ENCODE data around the gene CHCHD10. TPM values are rescaled to one million over a fixed set of nuclear protein-coding genes. Genes with fewer than 3 reads are reported as not detected.

CHCHD10 gene
- total RNA-seq, 1 donor from 2014 or later, result 68.8 TPM

DNA sequence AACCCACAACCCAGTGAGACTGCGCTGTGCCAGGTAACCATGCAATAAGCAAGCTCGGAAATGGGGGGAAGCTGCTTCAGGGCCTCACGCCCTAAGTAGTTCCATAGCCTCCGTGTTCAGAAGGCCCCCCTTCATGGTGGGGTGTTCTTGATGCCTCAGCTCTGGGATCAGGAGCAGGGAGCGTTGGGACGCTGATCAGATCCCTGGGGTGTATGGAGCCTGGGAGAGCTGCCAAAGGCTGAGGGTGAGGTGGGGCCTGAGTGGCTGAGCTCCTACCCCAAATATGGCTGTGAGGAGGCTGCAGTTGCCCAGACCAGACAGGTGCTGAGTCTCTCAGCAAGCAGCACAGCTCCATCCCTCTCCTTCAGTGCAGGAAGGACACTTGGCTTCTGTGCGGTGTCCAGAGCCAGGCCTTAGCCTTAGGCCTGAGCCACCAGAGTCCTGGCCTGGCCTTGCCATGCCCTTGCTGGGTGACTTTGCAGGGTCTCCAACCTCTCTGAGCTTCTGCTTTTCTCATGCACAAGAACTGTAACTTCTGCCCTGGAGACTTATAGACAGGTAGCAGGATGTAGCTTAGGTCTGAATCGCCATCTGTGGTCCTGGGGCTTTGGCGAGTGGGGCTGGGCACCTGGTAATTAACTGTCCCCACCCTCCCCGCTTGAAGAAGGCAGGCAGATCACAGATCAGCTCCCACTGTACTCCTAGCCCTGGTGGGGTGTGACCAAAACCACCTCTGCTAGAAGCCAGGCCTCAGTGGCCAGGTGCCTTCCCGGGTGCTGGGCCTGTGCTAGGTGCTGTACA, 10.2 kb upstream of the CHCHD10 start:
- no peak for ATAC-seq (ENCODE audit: low read depth)
- Mint-ChIP-seq H3K4me1 (peaks cover 11% of the 10 kb centered on the region), H3K9me3 (no peaks in the 10 kb centered on the region), H3K36me3 (ENCODE audit: low read depth) (peaks cover 4% of the 10 kb centered on the region), H3K27ac (no peak overlapping the region), H3K4me3 (no peak overlapping the region), H3K27me3 (no peaks in the 10 kb centered on the region)
- TF ChIP-seq, protein P1, sequence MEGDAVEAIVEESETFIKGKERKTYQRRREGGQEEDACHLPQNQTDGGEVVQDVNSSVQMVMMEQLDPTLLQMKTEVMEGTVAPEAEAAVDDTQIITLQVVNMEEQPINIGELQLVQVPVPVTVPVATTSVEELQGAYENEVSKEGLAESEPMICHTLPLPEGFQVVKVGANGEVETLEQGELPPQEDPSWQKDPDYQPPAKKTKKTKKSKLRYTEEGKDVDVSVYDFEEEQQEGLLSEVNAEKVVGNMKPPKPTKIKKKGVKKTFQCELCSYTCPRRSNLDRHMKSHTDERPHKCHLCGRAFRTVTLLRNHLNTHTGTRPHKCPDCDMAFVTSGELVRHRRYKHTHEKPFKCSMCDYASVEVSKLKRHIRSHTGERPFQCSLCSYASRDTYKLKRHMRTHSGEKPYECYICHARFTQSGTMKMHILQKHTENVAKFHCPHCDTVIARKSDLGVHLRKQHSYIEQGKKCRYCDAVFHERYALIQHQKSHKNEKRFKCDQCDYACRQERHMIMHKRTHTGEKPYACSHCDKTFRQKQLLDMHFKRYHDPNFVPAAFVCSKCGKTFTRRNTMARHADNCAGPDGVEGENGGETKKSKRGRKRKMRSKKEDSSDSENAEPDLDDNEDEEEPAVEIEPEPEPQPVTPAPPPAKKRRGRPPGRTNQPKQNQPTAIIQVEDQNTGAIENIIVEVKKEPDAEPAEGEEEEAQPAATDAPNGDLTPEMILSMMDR (IDR thresholded peaks at IDR 0.05), result no peak
- DNase-seq, result no peak
- CTCF ChIA-PET, result interaction anchor here (0.5 kb wide), 1 partner anchor 20 kb away, joined by 3 read pairs; no protein-coding TSS in a partner anchor
- POLR2A ChIA-PET, result interaction anchor here (0.8 to 2.2 kb wide), 2 partner anchors 9 to 21 kb away, joined by 4 to 6 read pairs; partner anchors contain the start of gene SMARCB1
- intact Hi-C loops (cut with micrococcal nuclease), result no loop called here

- ATAC-seq (ENCODE audit: low read depth) (no peak), DNase-seq (no peak)
- CTCF ChIA-PET, result interaction anchor here (1.4 to 2.0 kb wide), 2 partner anchors 10 to 76 kb away, joined by 3 to 4 read pairs; no protein-coding TSS in a partner anchor
- H3K4me3 Mint-ChIP-seq, result no peak overlapping the region
- no peak overlapping the region for H3K27ac Mint-ChIP-seq
- peaks cover 25% of the 10 kb centered on the region for H3K4me1 Mint-ChIP-seq
- intact Hi-C loops (cut with micrococcal nuclease), result no loop called here
- POLR2A ChIA-PET, result interaction anchor here (1.2 to 1.8 kb wide), 3 partner anchors 25 to 82 kb away, joined by 4 to 6 read pairs (median 5); partner anchors contain the start of genes SLC2A11 and ZNF70
- H3K27me3 Mint-ChIP-seq, result no peaks in the 10 kb centered on the region
- no peaks in the 10 kb centered on the region for H3K9me3 Mint-ChIP-seq
- TF ChIP-seq, protein P1 (IDR thresholded peaks at IDR 0.05), result no peak
- H3K36me3 Mint-ChIP-seq (ENCODE audit: low read depth), result no peaks in the 10 kb centered on the region
Measured at GRCh38 chr22:23775779-23776375, 8.1 kb upstream of the CHCHD10 start.

- CTCF ChIA-PET, result interaction anchor here (0.9 to 2.0 kb wide), 4 partner anchors 10 to 77 kb away, joined by 3 to 5 read pairs (median 4); no protein-coding TSS in a partner anchor
- TF ChIP-seq, protein P1 (IDR thresholded peaks at IDR 0.05), result no peak
- DNase-seq (no peak), ATAC-seq (ENCODE audit: low read depth) (no peak)
- no peaks in the 10 kb centered on the region for H3K36me3 Mint-ChIP-seq (ENCODE audit: low read depth)
- no peak overlapping the region for H3K4me3 Mint-ChIP-seq
- intact Hi-C loops (cut with micrococcal nuclease), result loop anchor here (5.0 kb wide), 1 partner anchor 182 kb away; no protein-coding TSS in a partner anchor
- no peak overlapping the region for H3K27ac Mint-ChIP-seq
- H3K9me3 Mint-ChIP-seq, result no peaks in the 10 kb centered on the region
- H3K4me1 Mint-ChIP-seq, result peaks cover 30% of the 10 kb centered on the region
- POLR2A ChIA-PET, result interaction anchor here (0.7 to 3.3 kb wide), 6 partner anchors 11 to 83 kb away, joined by 3 to 17 read pairs (median 4); partner anchors contain the start of gene SLC2A11
- H3K27me3 Mint-ChIP-seq, result no peaks in the 10 kb centered on the region
Measured at GRCh38 chr22:23774922-23775436, 7.2 kb upstream of the CHCHD10 start.

DNA sequence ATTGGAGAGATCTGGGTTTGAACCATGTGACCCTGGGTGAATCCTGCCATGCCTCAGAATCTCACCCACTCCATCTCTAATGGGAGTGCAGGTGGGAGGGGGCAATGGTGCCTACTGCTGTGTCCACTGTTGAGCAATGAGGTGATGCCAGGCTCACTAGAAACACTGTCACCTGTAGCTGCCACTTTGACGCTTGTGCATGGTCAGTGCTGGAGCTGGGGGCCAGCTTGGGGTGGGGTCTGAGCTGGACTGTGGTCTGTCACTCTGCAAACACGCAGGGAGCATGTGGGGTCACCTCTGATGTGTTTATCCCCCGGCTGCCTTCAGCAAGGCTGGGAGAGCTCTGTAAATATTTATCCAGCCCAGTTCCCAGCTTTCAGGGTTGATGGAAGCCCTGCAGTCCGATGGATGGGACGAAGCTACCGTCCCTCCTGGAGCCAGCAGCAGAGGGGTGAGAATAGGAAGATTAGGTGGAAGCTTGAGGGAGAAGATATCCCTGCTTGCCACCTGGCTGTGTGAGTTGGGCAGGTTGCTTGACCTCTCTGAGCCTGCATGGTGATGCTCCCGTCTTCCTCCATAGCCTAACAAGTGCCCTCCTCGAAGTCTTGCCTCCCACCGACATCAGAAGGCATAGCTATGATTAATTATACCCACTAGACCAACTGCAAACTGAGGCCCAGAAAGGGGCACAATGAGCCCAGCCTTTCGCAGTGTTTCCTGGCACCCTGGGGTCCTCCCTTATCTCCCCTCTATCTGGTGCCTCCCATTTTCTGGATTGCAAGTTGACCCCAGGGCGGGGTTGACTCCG, 6.5 kb upstream of the CHCHD10 start:
- ChIA-PET POLR2A (interaction anchor here (0.9 to 11.8 kb wide), 5 partner anchors 21 to 83 kb away, joined by 3 to 229 read pairs (median 4); partner anchors contain the start of genes SLC2A11, VPREB3 and ZNF70), CTCF (interaction anchor here (0.9 to 1.6 kb wide), 3 partner anchors 9 to 75 kb away, joined by 3 to 5 read pairs (median 3); no protein-coding TSS in a partner anchor)
- ATAC-seq (ENCODE audit: low read depth) (no peak), DNase-seq (no peak)
- intact Hi-C loops (cut with micrococcal nuclease), result loop anchor here (5.0 kb wide), 1 partner anchor 183 kb away; no protein-coding TSS in a partner anchor
- TF ChIP-seq, protein P1 (IDR thresholded peaks at IDR 0.05), result no peak
- H3K27ac Mint-ChIP-seq, result no peak overlapping the region
- H3K27me3 Mint-ChIP-seq, result no peaks in the 10 kb centered on the region
- H3K4me1 Mint-ChIP-seq, result peaks cover 36% of the 10 kb centered on the region
- H3K4me3 Mint-ChIP-seq, result no peak overlapping the region
- no peaks in the 10 kb centered on the region for H3K9me3 Mint-ChIP-seq
- no peaks in the 10 kb centered on the region for H3K36me3 Mint-ChIP-seq (ENCODE audit: low read depth)
